Colonic mucosa (tissue), 4 donors: ENCODE measurements around the gene ADGRF3. TPM values are rescaled to one million over a fixed set of nuclear protein-coding genes. Genes with fewer than 3 reads are reported as not detected.
"Not testable (repeated sequence)": the region's sequence is repeated elsewhere in the genome, so short reads cannot be mapped to it uniquely, and the experiment has no call there.

Experiments
- DNase-seq: peaks from one replicate; pipeline ENCODE4 v3.0.0-alpha.2; 2020
- H3K27ac ChIP-seq: fragments of 200-600 bp; one replicate; pipeline ENCODE4 v1.8.0; 2021
- H3K27me3 ChIP-seq: fragments of 200-600 bp; one replicate; pipeline ENCODE4 v1.8.0; 2021
- H3K36me3 ChIP-seq: fragments of 200-600 bp; one replicate; pipeline ENCODE4 v1.8.0; 2021
- H3K4me1 ChIP-seq: fragments of 200-600 bp; one replicate; pipeline ENCODE4 v1.8.0; 2021; ENCODE audit warnings: mild to moderate bottlenecking
- H3K4me3 ChIP-seq: fragments of 200-600 bp; one replicate; pipeline ENCODE4 v1.8.0; 2021
- H3K9ac ChIP-seq, 2 donors: one replicate each; pipeline ENCODE4 v1.7.0; 2013; ENCODE audit warnings: control low read depth in 2 of 2, low read depth in 2 of 2, low read length in 2 of 2
- H3K9me3 ChIP-seq: fragments of 200-600 bp; one replicate; pipeline ENCODE4 v1.8.0; 2021
- CTCF ChIP-seq: fragments of 200-600 bp; IDR thresholded peaks from one replicate; pipeline ENCODE4 v1.8.0; 2022; ENCODE audit warnings: antibody characterized with exemption, mild to moderate bottlenecking
- intact Hi-C: fragments of 100-400 bp; cut with DNase I; formaldehyde crosslinking; loops from one replicate; pipeline ENCODE4 v1.14.1; 2022
- total RNA-seq, 2 donors: library from RNA; stranded (reverse); fragmentation: NEBNext Ultra II Directional in 1 of 2; extraction: Animal tissue kit (Norgen Biotek cat#: 25700) in 1 of 2; gene quantifications; one replicate each; pipeline ENCODE4 v1.2.1, GENCODE V29; 2021
- donor health status: healthy.
- donor health status: DM: no; HTN: no; CAD: no.
- donor health status: DM: no; HTN: no; CAD: no.

ADGRF3 gene
- total RNA-seq, 2 donors from 2014 or later: 0.16 to 0.20 TPM

- DNase-seq: no peak
- TF ChIP-seq CTCF: no peak
- H3K36me3 ChIP-seq: no peaks in the 10 kb centered on the region
- intact Hi-C loops: no loop called here
- H3K4me1 ChIP-seq: no peaks in the 10 kb centered on the region
- H3K4me3 ChIP-seq: no peak overlapping the region
- no peaks in the 10 kb centered on the region for H3K9me3 ChIP-seq
- H3K27ac ChIP-seq: no peak overlapping the region
- H3K27me3 ChIP-seq: no peaks in the 10 kb centered on the region
- no peak overlapping the region for H3K9ac ChIP-seq
These were observed 9.5 kb upstream of the ADGRF3 start for GRCh38 chr2:26356111-26356510.

- TF ChIP-seq CTCF: no peak
- DNase-seq: no peak
- intact Hi-C loops: no loop called here
- Histone ChIP-seq H3K27me3 (no peaks in the 10 kb centered on the region), H3K9me3 (no peaks in the 10 kb centered on the region), H3K4me3 (no peak overlapping the region), H3K27ac (no peak overlapping the region), H3K4me1 (no peaks in the 10 kb centered on the region), H3K36me3 (no peaks in the 10 kb centered on the region), H3K9ac (no peak overlapping the region)
These were observed 8.7 kb upstream of the ADGRF3 start for GRCh38 chr2:26355038-26355995.

- DNase-seq, H3K4me3 ChIP-seq, H3K36me3 ChIP-seq, H3K9me3 ChIP-seq, H3K27me3 ChIP-seq, H3K4me1 ChIP-seq, H3K9ac ChIP-seq, intact Hi-C loops, H3K27ac ChIP-seq: not testable (repeated sequence)
These were observed 7.9 kb upstream of the ADGRF3 start for GRCh38 chr2:26354469-26354868.

- Histone ChIP-seq H3K9me3 (no peaks in the 10 kb centered on the region), H3K27me3 (no peaks in the 10 kb centered on the region), H3K4me3 (no peak overlapping the region), H3K36me3 (no peaks in the 10 kb centered on the region), H3K4me1 (no peaks in the 10 kb centered on the region), H3K27ac (no peak overlapping the region), H3K9ac (no peak overlapping the region)
- TF ChIP-seq CTCF: no peak
- DNase-seq: no peak
- intact Hi-C loops: no loop called here
These were observed 6.3 kb upstream of the ADGRF3 start for GRCh38 chr2:26352892-26353291.

- no peak for DNase-seq
- intact Hi-C loops: no loop called here
- Histone ChIP-seq H3K27me3 (no peaks in the 10 kb centered on the region), H3K4me3 (no peak overlapping the region), H3K4me1 (peaks cover 7% of the 10 kb centered on the region), H3K36me3 (no peaks in the 10 kb centered on the region), H3K9ac (no peak overlapping the region), H3K27ac (no peak overlapping the region), H3K9me3 (no peaks in the 10 kb centered on the region)
- TF ChIP-seq CTCF: no peak
These were observed 4.9 kb upstream of the ADGRF3 start for GRCh38 chr2:26351375-26352090.
